Thymus (tissue), 11 donors: ENCODE measurements around the gene DHRS7B. TPM values are rescaled to one million over a fixed set of nuclear protein-coding genes. Genes with fewer than 3 reads are reported as not detected.

Experiments
- DNase-seq, 9 donors: peaks; one replicate each; pipeline ENCODE4 v3.0.0-alpha.2; 2013; ENCODE audit warnings: low spot score in 9 of 9, low read depth in 6 of 9, missing footprints in 1 of 9
- H3K27ac ChIP-seq, 2 donors: one replicate each; pipeline ENCODE4 v1.5.1; 2013; ENCODE audit warnings: control low read depth in 1 of 2, low read depth in 1 of 2, low read length in 1 of 2, mild to moderate bottlenecking in 1 of 2, moderate library complexity in 1 of 2
- H3K27me3 ChIP-seq, 2 donors: one replicate each; pipeline ENCODE4 v1.5.1; 2013; ENCODE audit warnings: low read length in 1 of 2; ENCODE audit not compliant: control insufficient read depth in 2 of 2, insufficient read depth in 1 of 2
- H3K36me3 ChIP-seq, 2 donors: one replicate each; pipeline ENCODE4 v1.5.1; 2013; ENCODE audit warnings: low read length in 1 of 2, mild to moderate bottlenecking in 1 of 2, moderate library complexity in 1 of 2; ENCODE audit not compliant: control insufficient read depth in 2 of 2, insufficient read depth in 2 of 2
- H3K4me1 ChIP-seq, 2 donors: one replicate each; pipeline ENCODE4 v1.5.1; 2013; ENCODE audit warnings: low read length in 2 of 2; ENCODE audit not compliant: control insufficient read depth in 2 of 2, insufficient read depth in 2 of 2
- H3K4me3 ChIP-seq, 2 donors: one replicate each; pipeline ENCODE4 v1.5.1; 2013; ENCODE audit warnings: low read length in 2 of 2, control low read depth in 1 of 2, mild to moderate bottlenecking in 1 of 2
- H3K9me3 ChIP-seq, 2 donors: one replicate each; pipeline ENCODE4 v1.5.1; 2013; ENCODE audit warnings: low read length in 1 of 2, mild to moderate bottlenecking in 1 of 2; ENCODE audit not compliant: control insufficient read depth in 2 of 2, insufficient read depth in 1 of 2
- WGBS: extraction: QIAGEN DNeasy Blood & Tissue Kit; methylation state at CpG from one replicate; pipeline ENCODE4 v1.1.7; 2013; 5-methylcytosine and 5-hydroxymethylcytosine counted together
- polyA plus RNA-seq: library from polyadenylated mRNA; stranded (reverse); fragments of 200-250 nt; gene quantifications from one replicate; pipeline ENCODE4 v1.2.3, GENCODE V29; 2013
- total RNA-seq: library from RNA; stranded (reverse); fragments of 120-200 nt; gene quantifications from one replicate; pipeline ENCODE4 v1.2.4, GENCODE V29; 2013
- donor health status: healthy.

DHRS7B gene
- total and polyA plus RNA-seq, 2 donors, result 17.5 to 22.8 TPM

- H3K4me1 ChIP-seq, result no peaks in the 10 kb centered on the region
- no peak for DNase-seq
- H3K36me3 ChIP-seq, result no peaks in the 10 kb centered on the region
- WGBS, result 88% methylated on average over 7 of the region's 7 CpGs
- H3K27ac ChIP-seq, result no peak overlapping the region
- no peaks in the 10 kb centered on the region for H3K27me3 ChIP-seq
- H3K9me3 ChIP-seq, result no peaks in the 10 kb centered on the region
- H3K4me3 ChIP-seq, result no peak overlapping the region
Measured at GRCh38 chr17:21161498-21162393, 35.0 kb downstream of the DHRS7B start.

- no peaks in the 10 kb centered on the region for H3K9me3 ChIP-seq
- no peak for DNase-seq
- H3K27ac ChIP-seq, result no peak overlapping the region
- H3K4me1 ChIP-seq, result no peaks in the 10 kb centered on the region
- H3K4me3 ChIP-seq, result no peak overlapping the region
- no peaks in the 10 kb centered on the region for H3K27me3 ChIP-seq
- WGBS, result 93% methylated on average over 2 of the region's 2 CpGs
- no peaks in the 10 kb centered on the region for H3K36me3 ChIP-seq
Measured at GRCh38 chr17:21162394-21162775, 35.6 kb downstream of the DHRS7B start.

GRCh38 chr17:21163101-21163500, 36.3 kb downstream of the DHRS7B start:
- WGBS, result 98% methylated on average over 6 of the region's 6 CpGs
- Histone ChIP-seq H3K4me3 (no peak overlapping the region), H3K9me3 (no peaks in the 10 kb centered on the region), H3K27me3 (no peaks in the 10 kb centered on the region), H3K4me1 (no peaks in the 10 kb centered on the region), H3K27ac (no peak overlapping the region), H3K36me3 (no peaks in the 10 kb centered on the region)
- DNase-seq, result no peak

GRCh38 chr17:21164216-21164615, 37.5 kb downstream of the DHRS7B start:
- Histone ChIP-seq H3K4me1 (no peaks in the 10 kb centered on the region), H3K27ac (no peak overlapping the region), H3K9me3 (no peaks in the 10 kb centered on the region), H3K36me3 (no peaks in the 10 kb centered on the region), H3K4me3 (no peak overlapping the region), H3K27me3 (no peaks in the 10 kb centered on the region)
- no peak for DNase-seq
- WGBS, result 97% methylated on average over 6 of the region's 6 CpGs

GRCh38 chr17:21164620-21165019, 37.9 kb downstream of the DHRS7B start:
- no peaks in the 10 kb centered on the region for H3K9me3 ChIP-seq
- no peak overlapping the region for H3K27ac ChIP-seq
- DNase-seq, result no peak
- no peaks in the 10 kb centered on the region for H3K4me1 ChIP-seq
- no peak overlapping the region for H3K4me3 ChIP-seq
- no peaks in the 10 kb centered on the region for H3K27me3 ChIP-seq
- H3K36me3 ChIP-seq, result no peaks in the 10 kb centered on the region
- WGBS, result 96% methylated on average over 5 of the region's 5 CpGs

GRCh38 chr17:21165922-21166594, 39.3 kb downstream of the DHRS7B start:
- DNase-seq, result no peak
- Histone ChIP-seq H3K27ac (no peak overlapping the region), H3K4me1 (no peaks in the 10 kb centered on the region), H3K9me3 (no peaks in the 10 kb centered on the region), H3K27me3 (no peaks in the 10 kb centered on the region), H3K4me3 (no peak overlapping the region), H3K36me3 (no peaks in the 10 kb centered on the region)
- 96% methylated on average over 11 of the region's 11 CpGs for WGBS

- WGBS, result 95% methylated on average over 5 of the region's 5 CpGs
- DNase-seq, result no peak
- Histone ChIP-seq H3K4me3 (no peak overlapping the region), H3K9me3 (no peaks in the 10 kb centered on the region), H3K4me1 (no peaks in the 10 kb centered on the region), H3K27ac (no peak overlapping the region), H3K27me3 (no peaks in the 10 kb centered on the region), H3K36me3 (no peaks in the 10 kb centered on the region)
Measured at GRCh38 chr17:21166595-21167210, 39.9 kb downstream of the DHRS7B start.

- no peak for DNase-seq
- Histone ChIP-seq H3K36me3 (peaks cover 0 to 3% of the 10 kb centered on the region in 2 donors), H3K4me3 (no peak overlapping the region), H3K27ac (no peak overlapping the region), H3K4me1 (no peaks in the 10 kb centered on the region), H3K9me3 (no peaks in the 10 kb centered on the region), H3K27me3 (no peaks in the 10 kb centered on the region)
- WGBS, result 96% methylated on average over 5 of the region's 5 CpGs
Measured at GRCh38 chr17:21167303-21167702, 40.5 kb downstream of the DHRS7B start.

GRCh38 chr17:21168555-21168865, 41.7 kb downstream of the DHRS7B start:
- H3K4me3 ChIP-seq, result no peak overlapping the region
- no peak overlapping the region for H3K27ac ChIP-seq
- no peaks in the 10 kb centered on the region for H3K4me1 ChIP-seq

More at GRCh38 chr17:21168555-21168865, 41.7 kb downstream of the DHRS7B start:
- Histone ChIP-seq H3K9me3 (no peaks in the 10 kb centered on the region), H3K36me3 (peaks cover 0 to 15% of the 10 kb centered on the region in 2 donors), H3K27me3 (no peaks in the 10 kb centered on the region)
- DNase-seq, result no peak
- WGBS, result 97% methylated on average over 12 of the region's 12 CpGs
